Left lung (tissue), 10 donors: ENCODE data around the gene HAGH. TPM values are rescaled to one million over a fixed set of nuclear protein-coding genes. Genes with fewer than 3 reads are reported as not detected.

ENCODE experiments used
- ATAC-seq: fragments of 200-7000 bp; cut with Tn5 transposase; one replicate; pipeline ENCODE4 v1.9.1; 2020; ENCODE audit warnings: moderate library complexity
- DNase-seq, 4 donors: peaks; one replicate each; pipeline ENCODE4 v3.0.0-alpha.2; 2013 to 2020
- H3K27ac ChIP-seq, 2 donors: fragments of 200-600 bp; sonication (generic) in 1 of 2; one replicate each; pipeline versions ENCODE4 v1.5.0 to v1.8.0; 2020 to 2021
- H3K27me3 ChIP-seq, 2 donors: fragments of 200-600 bp; sonication (generic) in 1 of 2; one replicate each; pipeline versions ENCODE4 v1.5.0 to v1.8.0; 2020 to 2021
- H3K36me3 ChIP-seq, 2 donors: fragments of 200-600 bp; sonication (generic) in 1 of 2; one replicate each; pipeline versions ENCODE4 v1.5.0 to v1.8.0; 2020 to 2021
- H3K4me1 ChIP-seq, 2 donors: fragments of 200-600 bp; one replicate each; pipeline ENCODE4 v1.8.0; 2021
- H3K4me3 ChIP-seq, 2 donors: fragments of 200-600 bp; sonication (generic) in 1 of 2; one replicate each; pipeline versions ENCODE4 v1.5.0 to v1.8.0; 2020 to 2021; ENCODE audit warnings: mild to moderate bottlenecking in 1 of 2
- H3K9me3 ChIP-seq, 2 donors: fragments of 200-600 bp; sonication (generic) in 1 of 2; one replicate each; pipeline versions ENCODE4 v1.5.0 to v1.8.0; 2020 to 2021
- CTCF ChIP-seq, 2 donors: fragments of 200-600 bp; sonication (generic) in 1 of 2; IDR thresholded peaks; one replicate each; pipeline versions ENCODE4 v1.5.0 to v1.8.0; 2021; ENCODE audit warnings: antibody characterized with exemption in 2 of 2
- intact Hi-C, 2 donors: fragments of 100-400 bp; cut with DNase I; formaldehyde crosslinking; loops; one replicate each; pipeline versions ENCODE4 v1.11.2 to v1.14.2; 2022
- polyA plus RNA-seq, 6 donors: library from polyadenylated mRNA; unstranded; fragments of 120-200 nt; gene quantifications; one replicate each; pipeline ENCODE4 v1.2.1, GENCODE V29; 2013; ENCODE audit not compliant: insufficient read length in 6 of 6
- total RNA-seq, 2 donors: library from RNA; stranded (reverse); fragmentation: NEBNext Ultra II Directional; extraction: Animal tissue kit (Norgen Biotek cat#: 25700); gene quantifications; one replicate each; pipeline ENCODE4 v1.2.1, GENCODE V29; 2021
- donor health status: DM: no; HTN: yes; CAD: no.
- donor health status: DM: no; HTN: no; CAD: no.

Gene HAGH
- total and polyA plus RNA-seq, 8 donors, result 21.0 to 62.0 (median 26.7) TPM

GRCh38 chr16:1779741-1780676, 46.6 kb downstream of the HAGH start:
- Histone ChIP-seq H3K4me3 (no peak overlapping the region), H3K9me3 (no peaks in the 10 kb centered on the region), H3K27ac (no peak overlapping the region), H3K27me3 (no peaks in the 10 kb centered on the region), H3K4me1 (peaks cover 8 to 35% of the 10 kb centered on the region in 2 donors), H3K36me3 (peaks cover 0 to 47% of the 10 kb centered on the region in 2 donors)
- intact Hi-C loops, result no loop called here
- no peak for TF ChIP-seq CTCF (IDR thresholded peaks at IDR 0.05)
- ATAC-seq (no peak), DNase-seq (no peak)

GRCh38 chr16:1779234-1779701, 47.4 kb downstream of the HAGH start:
- ATAC-seq, result no peak
- DNase-seq, result no peak
- no peak for TF ChIP-seq CTCF (IDR thresholded peaks at IDR 0.05)
- Histone ChIP-seq H3K4me1 (peaks cover 12 to 35% of the 10 kb centered on the region in 2 donors), H3K4me3 (no peak overlapping the region), H3K27ac (no peak overlapping the region), H3K36me3 (peaks cover 0 to 50% of the 10 kb centered on the region in 2 donors), H3K27me3 (no peaks in the 10 kb centered on the region), H3K9me3 (no peaks in the 10 kb centered on the region)
- intact Hi-C loops, result no loop called here

- H3K9me3 ChIP-seq, result no peaks in the 10 kb centered on the region
Observed at GRCh38 chr16:1778200-1779179, 48.1 kb downstream of the HAGH start.

GRCh38 chr16:1777375-1778199, 49.0 kb downstream of the HAGH start:
- Histone ChIP-seq H3K27ac (no peak overlapping the region), H3K4me1 (peaks cover 18 to 32% of the 10 kb centered on the region in 2 donors), H3K27me3 (no peaks in the 10 kb centered on the region), H3K9me3 (no peaks in the 10 kb centered on the region), H3K4me3 (no peak overlapping the region), H3K36me3 (peaks cover 0 to 50% of the 10 kb centered on the region in 2 donors)
- no peak for TF ChIP-seq CTCF (IDR thresholded peaks at IDR 0.05)
- no peak for ATAC-seq
- DNase-seq, result no peak
- intact Hi-C loops, result no loop called here

More at GRCh38 chr16:1778200-1779179, 48.1 kb downstream of the HAGH start:
- ATAC-seq (no peak), DNase-seq (no peak)
- no peaks in the 10 kb centered on the region for H3K27me3 ChIP-seq
- peaks cover 18 to 35% of the 10 kb centered on the region in 2 donors for H3K4me1 ChIP-seq
- H3K4me3 ChIP-seq, result no peak overlapping the region
- H3K27ac ChIP-seq, result no peak overlapping the region
- no peak for TF ChIP-seq CTCF (IDR thresholded peaks at IDR 0.05)
- peaks cover 0 to 50% of the 10 kb centered on the region in 2 donors for H3K36me3 ChIP-seq
- intact Hi-C loops, result no loop called here
